ENCODE measurements around the gene HSDL1. TPM values are rescaled to one million over a fixed set of nuclear protein-coding genes. Genes with fewer than 3 reads are reported as not detected.

The HSDL1 gene
- total RNA-seq, 1 donor: 18.1 TPM

DNA sequence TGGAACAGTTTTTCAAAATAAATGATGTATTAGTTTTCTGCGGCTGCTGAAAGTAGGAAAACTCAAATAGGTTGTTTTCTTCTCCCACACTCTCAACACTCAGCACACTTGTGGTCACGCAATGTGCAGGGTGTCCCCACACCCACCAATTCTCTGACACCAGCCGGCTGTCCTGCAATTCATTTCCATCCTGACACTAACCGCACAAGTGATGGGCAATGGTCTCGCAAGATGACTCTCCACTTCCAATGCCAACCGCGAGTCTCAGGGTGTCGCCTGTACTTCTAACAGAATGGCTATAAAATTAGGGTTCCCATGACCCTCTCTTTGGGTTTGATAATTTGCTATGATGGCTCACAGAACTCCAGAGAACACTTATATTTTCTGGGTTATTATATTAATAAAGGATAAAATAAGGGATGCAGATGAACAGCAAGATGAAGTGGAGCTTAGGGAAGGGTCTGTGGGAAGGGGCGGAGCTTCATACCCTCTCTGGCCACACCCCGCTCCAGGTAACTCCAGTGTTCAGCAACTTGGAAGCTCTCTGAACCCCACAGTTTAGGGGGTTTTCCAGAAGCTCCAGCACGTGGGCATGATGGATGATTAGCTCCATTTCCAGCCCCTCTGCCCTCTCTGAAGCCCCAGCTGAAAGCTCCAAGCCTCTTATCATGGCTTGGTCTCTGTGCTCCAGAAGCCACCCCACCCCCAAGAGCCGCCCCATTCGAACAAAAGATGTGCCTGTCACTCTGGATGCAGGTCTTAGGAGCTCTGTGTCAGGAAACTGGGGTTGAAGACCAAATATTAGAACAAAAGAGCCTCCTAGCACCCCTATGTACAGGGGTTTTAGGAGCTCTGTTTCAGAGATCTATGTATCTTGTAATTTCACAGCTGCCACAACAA, 22.1 kb upstream of the HSDL1 start:
- peaks cover 35% of the 10 kb centered on the region for H3K27me3 ChIP-seq (ENCODE audit: insufficient read depth, low read length)
- H3K36me3 ChIP-seq (ENCODE audit: insufficient read depth, low read length): no peaks in the 10 kb centered on the region
- H3K79me2 ChIP-seq (ENCODE audit: insufficient read depth, low read length): no peaks in the 10 kb centered on the region
- no peak overlapping the region for H3K4me2 ChIP-seq (ENCODE audit: insufficient read depth, low read length)
- TF ChIP-seq, protein P1, sequence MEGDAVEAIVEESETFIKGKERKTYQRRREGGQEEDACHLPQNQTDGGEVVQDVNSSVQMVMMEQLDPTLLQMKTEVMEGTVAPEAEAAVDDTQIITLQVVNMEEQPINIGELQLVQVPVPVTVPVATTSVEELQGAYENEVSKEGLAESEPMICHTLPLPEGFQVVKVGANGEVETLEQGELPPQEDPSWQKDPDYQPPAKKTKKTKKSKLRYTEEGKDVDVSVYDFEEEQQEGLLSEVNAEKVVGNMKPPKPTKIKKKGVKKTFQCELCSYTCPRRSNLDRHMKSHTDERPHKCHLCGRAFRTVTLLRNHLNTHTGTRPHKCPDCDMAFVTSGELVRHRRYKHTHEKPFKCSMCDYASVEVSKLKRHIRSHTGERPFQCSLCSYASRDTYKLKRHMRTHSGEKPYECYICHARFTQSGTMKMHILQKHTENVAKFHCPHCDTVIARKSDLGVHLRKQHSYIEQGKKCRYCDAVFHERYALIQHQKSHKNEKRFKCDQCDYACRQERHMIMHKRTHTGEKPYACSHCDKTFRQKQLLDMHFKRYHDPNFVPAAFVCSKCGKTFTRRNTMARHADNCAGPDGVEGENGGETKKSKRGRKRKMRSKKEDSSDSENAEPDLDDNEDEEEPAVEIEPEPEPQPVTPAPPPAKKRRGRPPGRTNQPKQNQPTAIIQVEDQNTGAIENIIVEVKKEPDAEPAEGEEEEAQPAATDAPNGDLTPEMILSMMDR (IDR thresholded peaks at IDR 0.05; ENCODE audit: extremely low read depth, low read depth, low read length): no peak
- no peaks in the 10 kb centered on the region for H3K4me1 ChIP-seq (ENCODE audit: insufficient read depth, low read length)
- H3K9me3 ChIP-seq (ENCODE audit: low read depth, low read length): no peaks in the 10 kb centered on the region
- H3K27ac ChIP-seq (ENCODE audit: low read depth, low read length): no peak overlapping the region
- H3K4me3 ChIP-seq (ENCODE audit: insufficient read depth, low read length): no peak overlapping the region
- DNase-seq (ENCODE audit: insufficient read length, low spot score, missing footprints): no peak
- H4K20me1 ChIP-seq (ENCODE audit: insufficient read depth, low read length): no peaks in the 10 kb centered on the region
- H2AFZ ChIP-seq (ENCODE audit: low read length): no peak overlapping the region

DNA sequence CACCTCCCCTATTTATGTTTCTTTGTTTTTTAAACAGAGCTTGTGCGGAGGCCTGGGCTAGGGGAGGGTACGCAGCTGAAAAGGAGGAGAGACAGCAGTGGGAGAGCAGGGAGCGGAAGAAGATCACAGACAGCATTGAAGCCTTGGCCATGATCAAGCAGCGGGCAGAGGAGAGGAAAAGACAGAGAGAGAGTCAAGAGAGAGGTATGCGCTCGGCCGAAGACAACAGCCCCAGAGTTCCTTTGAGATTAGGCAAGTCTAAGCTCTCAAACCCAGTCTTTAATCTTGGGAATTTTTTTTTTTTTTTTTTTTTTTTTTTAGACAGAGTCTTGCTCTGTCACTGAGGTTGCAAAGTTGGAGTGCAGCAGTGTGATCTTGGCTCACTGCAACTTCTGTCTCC, 20.8 kb upstream of the HSDL1 start:
- Histone ChIP-seq H3K36me3 (ENCODE audit: insufficient read depth, low read length) (no peaks in the 10 kb centered on the region), H3K4me3 (ENCODE audit: insufficient read depth, low read length) (no peak overlapping the region)
- TF ChIP-seq, protein P1 (IDR thresholded peaks at IDR 0.05; ENCODE audit: extremely low read depth, low read depth, low read length): no peak

DNA sequence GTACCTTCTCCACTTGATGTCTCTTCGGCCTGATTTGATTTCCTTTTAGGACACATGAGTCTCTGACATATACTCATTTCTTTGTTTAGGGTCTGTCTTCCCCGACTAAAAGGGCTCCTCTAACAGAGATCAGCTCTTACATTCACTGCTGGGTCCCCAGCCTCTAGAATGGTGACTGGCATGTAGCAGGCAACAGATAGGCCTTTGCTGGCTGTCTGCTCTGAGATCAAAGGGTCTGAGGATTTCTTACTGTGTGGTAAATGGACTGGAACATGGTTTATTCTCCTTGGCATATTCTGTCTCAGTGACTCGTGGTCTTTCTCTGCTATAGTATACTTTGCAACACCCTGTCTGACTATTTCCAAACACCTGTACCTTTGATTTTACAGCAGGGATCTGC, 16.8 kb upstream of the HSDL1 start:
- Histone ChIP-seq H3K27me3 (ENCODE audit: insufficient read depth, low read length) (peaks cover 51% of the 10 kb centered on the region), H3K27ac (ENCODE audit: low read depth, low read length) (no peak overlapping the region), H3K79me2 (ENCODE audit: insufficient read depth, low read length) (no peaks in the 10 kb centered on the region), H3K4me2 (ENCODE audit: insufficient read depth, low read length) (no peak overlapping the region), H2AFZ (ENCODE audit: low read length) (no peak overlapping the region), H3K9me3 (ENCODE audit: low read depth, low read length) (no peaks in the 10 kb centered on the region), H3K36me3 (ENCODE audit: insufficient read depth, low read length) (no peaks in the 10 kb centered on the region), H4K20me1 (ENCODE audit: insufficient read depth, low read length) (no peaks in the 10 kb centered on the region), H3K4me3 (ENCODE audit: insufficient read depth, low read length) (no peak overlapping the region), H3K4me1 (ENCODE audit: insufficient read depth, low read length) (no peaks in the 10 kb centered on the region)
- DNase-seq (ENCODE audit: insufficient read length, low spot score, missing footprints): no peak
- TF ChIP-seq, protein P1 (IDR thresholded peaks at IDR 0.05; ENCODE audit: extremely low read depth, low read depth, low read length): no peak

More for the DNA sequence above, 20.8 kb upstream of the HSDL1 start:
- Histone ChIP-seq H2AFZ (ENCODE audit: low read length) (no peak overlapping the region), H3K9me3 (ENCODE audit: low read depth, low read length) (no peaks in the 10 kb centered on the region), H3K79me2 (ENCODE audit: insufficient read depth, low read length) (no peaks in the 10 kb centered on the region), H3K4me1 (ENCODE audit: insufficient read depth, low read length) (no peaks in the 10 kb centered on the region), H4K20me1 (ENCODE audit: insufficient read depth, low read length) (no peaks in the 10 kb centered on the region), H3K27ac (ENCODE audit: low read depth, low read length) (no peak overlapping the region), H3K4me2 (ENCODE audit: insufficient read depth, low read length) (no peak overlapping the region), H3K27me3 (ENCODE audit: insufficient read depth, low read length) (peaks cover 42% of the 10 kb centered on the region)
- DNase-seq (ENCODE audit: insufficient read length, low spot score, missing footprints): no peak

DNA sequence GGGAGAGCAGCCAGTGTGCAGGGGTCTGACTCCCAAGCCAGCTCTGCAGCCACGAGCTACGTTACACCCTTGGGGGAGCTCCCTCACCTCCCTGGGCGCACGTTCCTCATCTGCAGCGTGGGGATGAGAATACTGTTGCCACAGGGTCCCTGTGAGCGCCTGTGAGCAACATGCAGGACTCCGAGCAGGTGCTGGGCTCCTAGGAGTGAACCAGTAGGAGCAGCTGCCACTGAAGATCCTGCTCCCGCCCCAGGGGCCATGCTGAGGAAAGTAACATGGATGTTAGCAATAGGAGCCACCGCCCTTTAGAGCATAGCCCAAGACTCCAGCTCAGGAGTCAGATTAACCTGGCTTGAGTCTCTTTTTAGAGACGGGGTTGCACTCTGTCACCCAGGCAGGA, 16.1 kb upstream of the HSDL1 start:
- DNase-seq (ENCODE audit: insufficient read length, low spot score, missing footprints): no peak
- Histone ChIP-seq H3K27ac (ENCODE audit: low read depth, low read length) (no peak overlapping the region), H3K4me3 (ENCODE audit: insufficient read depth, low read length) (no peak overlapping the region), H3K4me2 (ENCODE audit: insufficient read depth, low read length) (no peak overlapping the region), H4K20me1 (ENCODE audit: insufficient read depth, low read length) (no peaks in the 10 kb centered on the region), H3K27me3 (ENCODE audit: insufficient read depth, low read length) (peaks cover 48% of the 10 kb centered on the region), H3K9me3 (ENCODE audit: low read depth, low read length) (no peaks in the 10 kb centered on the region), H3K4me1 (ENCODE audit: insufficient read depth, low read length) (no peaks in the 10 kb centered on the region), H2AFZ (ENCODE audit: low read length) (no peak overlapping the region), H3K36me3 (ENCODE audit: insufficient read depth, low read length) (no peaks in the 10 kb centered on the region), H3K79me2 (ENCODE audit: insufficient read depth, low read length) (no peaks in the 10 kb centered on the region)
- TF ChIP-seq, protein P1 (IDR thresholded peaks at IDR 0.05; ENCODE audit: extremely low read depth, low read depth, low read length): no peak
